Panc1 (cell line): ENCODE measurements around the gene NEGR1. TPM values are rescaled to one million over a fixed set of nuclear protein-coding genes. Genes with fewer than 3 reads are reported as not detected.

ENCODE experiments used
- ATAC-seq: fragments of 200-7000 bp; cut with Tn5 transposase; 2 replicates; pipeline ENCODE4 v1.9.1; 2020; ENCODE audit warnings: mild to moderate bottlenecking, moderate library complexity
- BruUV-seq: library from RNA; stranded (reverse); fragments of 400-500 nt; replicated peaks from 2 replicates; lab custom pipeline; 2021; lab: Mats Ljungman, UMichigan
- CTCF ChIA-PET: fragments of 300-600 bp; sonication (Branson Sonifier 250); formaldehyde crosslinking; loops from one replicate; lab custom pipeline; 2022; ENCODE audit warnings: antibody characterized with exemption; lab: Charles Lee
- POLR2A ChIA-PET: fragments of 300-600 bp; sonication (Branson Sonifier 250); formaldehyde crosslinking; loops from one replicate; lab custom pipeline; 2022; ENCODE audit warnings: antibody characterized with exemption; lab: Charles Lee
- DNase-seq: peaks from one replicate; pipeline ENCODE4 v3.0.0-alpha.2; 2010; ENCODE audit warnings: low read depth, low spot score
- H3K27ac ChIP-seq: 2 replicates; pipeline ENCODE4 v1.5.1; 2011; ENCODE audit warnings: mild to moderate bottlenecking, low read length, inconsistent platforms
- H3K27me3 ChIP-seq: fragments of 200-500 bp; sonication (Bioruptor generic); 2 replicates; pipeline ENCODE4 v1.6.0; 2014; ENCODE audit warnings: low read length, inconsistent platforms; ENCODE audit not compliant: control insufficient read depth, insufficient read depth
- H3K36me3 ChIP-seq: fragments of 200-500 bp; sonication (Bioruptor generic); 2 replicates; pipeline ENCODE4 v1.5.1; 2014; ENCODE audit warnings: inconsistent platforms, mild to moderate bottlenecking, low read length, moderate library complexity; ENCODE audit not compliant: control insufficient read depth, insufficient read depth
- H3K4me1 ChIP-seq: 2 replicates; pipeline ENCODE4 v1.5.1; 2011; ENCODE audit warnings: inconsistent platforms, mild to moderate bottlenecking, low read length, moderate library complexity; ENCODE audit not compliant: control insufficient read depth, insufficient read depth
- H3K4me3 ChIP-seq, 2 experiments: 2 replicates each; pipeline ENCODE4 v1.5.1; 2011 to 2012; ENCODE audit warnings: low read depth in 2 of 2, low read length in 2 of 2, mild to moderate bottlenecking in 2 of 2, inconsistent platforms in 1 of 2, moderate library complexity in 1 of 2
- H3K9me3 ChIP-seq: fragments of 200-500 bp; sonication (Bioruptor generic); 2 replicates; pipeline ENCODE4 v1.5.1; 2014; ENCODE audit warnings: low read depth, mild to moderate bottlenecking, inconsistent platforms, low read length, moderate library complexity; ENCODE audit not compliant: control insufficient read depth, insufficient read depth
- CTCF ChIP-seq: fragments of 450-650 bp; IDR thresholded peaks from 2 replicates; pipeline ENCODE4 v1.5.1; 2017; ENCODE audit warnings: mild to moderate bottlenecking
- POLR2AphosphoS5 ChIP-seq: IDR thresholded peaks from 2 replicates; pipeline ENCODE4 v1.6.1; 2012; ENCODE audit warnings: mild to moderate bottlenecking, low read depth, low read length, moderate library complexity
- REST ChIP-seq, 2 experiments: IDR thresholded peaks; 2 replicates each; pipeline ENCODE4 v1.6.1; 2011 to 2012; ENCODE audit warnings: low read depth in 2 of 2, control low read depth in 1 of 2, low read length in 1 of 2, mild to moderate bottlenecking in 1 of 2, moderate library complexity in 1 of 2; ENCODE audit not compliant: insufficient read depth in 1 of 2
- SIN3A ChIP-seq: IDR thresholded peaks from 2 replicates; pipeline ENCODE4 v1.6.1; 2012; ENCODE audit warnings: low read depth, mild to moderate bottlenecking, low read length, moderate library complexity, borderline replicate concordance; ENCODE audit not compliant: insufficient read depth
- TCF7L2 ChIP-seq: IDR thresholded peaks from 2 replicates; pipeline ENCODE4 v1.6.1; 2011; ENCODE audit warnings: mild to moderate bottlenecking, low read depth, low read length, inconsistent platforms
- in situ Hi-C: cut with HindIII; loops from 2 replicates; pipeline ENCODE4 v1.10.0; 2016; ENCODE audit warnings: low sequenced_read_pairs, low pct_unique_long_range_greater_than_20kb
- intact Hi-C: fragments of 100-400 bp; cut with micrococcal nuclease; formaldehyde crosslinking; loops from one replicate; pipeline ENCODE4 v1.10.0; 2022; ENCODE audit not compliant: unreplicated experiment
- total RNA-seq: library from RNA; stranded (reverse); gene quantifications from one replicate; pipeline ENCODE4 v1.2.1, GENCODE V29; 2021; ENCODE audit not compliant: unreplicated experiment

Gene NEGR1
- total RNA-seq, 1 experiment from 2014 or later: 2.7 TPM

GRCh38 chr1:71657891-71658679 lies 624.3 kb downstream of the NEGR1 start:
- H3K9me3 ChIP-seq: peaks cover 2% of the 10 kb centered on the region; the same call in 1 of the 2 replicates
- ATAC-seq (no peak), DNase-seq (no peak)
- TF ChIP-seq REST (IDR thresholded peaks at IDR 0.05; ENCODE audit: insufficient read depth in 1 of 2, low read depth in 2 of 2, low read length in 1 of 2): no peak
- no peak for TF ChIP-seq SIN3A
- TF ChIP-seq POLR2AphosphoS5: no peak
- no peak for TF ChIP-seq TCF7L2
- no peak for TF ChIP-seq CTCF
- no peaks in the 10 kb centered on the region for H3K27me3 ChIP-seq
- in situ Hi-C loops (no loop called here), intact Hi-C loops (no loop called here)
- ChIA-PET CTCF (no interaction called here), POLR2A (no interaction called here)
- no peak overlapping the region for H3K27ac ChIP-seq
- H3K36me3 ChIP-seq: no peaks in the 10 kb centered on the region
- no peak overlapping the region for H3K4me3 ChIP-seq
- H3K4me1 ChIP-seq: no peaks in the 10 kb centered on the region
- BruUV-seq: no TSS peak

- in situ Hi-C loops: no loop called here
- no peaks in the 10 kb centered on the region for H3K36me3 ChIP-seq
- no peaks in the 10 kb centered on the region for H3K27me3 ChIP-seq
- no peak for TF ChIP-seq POLR2AphosphoS5
- TF ChIP-seq TCF7L2: no peak
- TF ChIP-seq SIN3A: no peak
- no peak for TF ChIP-seq CTCF
- TF ChIP-seq REST (IDR thresholded peaks at IDR 0.05; ENCODE audit: insufficient read depth in 1 of 2, low read depth in 2 of 2, low read length in 1 of 2): no peak
- DNase-seq: no peak
- ChIA-PET POLR2A (no interaction called here), CTCF (no interaction called here)
- intact Hi-C loops: no loop called here
- H3K4me1 ChIP-seq: no peaks in the 10 kb centered on the region
- H3K27ac ChIP-seq: no peak overlapping the region
- no peak for ATAC-seq
- H3K4me3 ChIP-seq: no peak overlapping the region
- peaks cover 2% of the 10 kb centered on the region; the same call in 1 of the 2 replicates for H3K9me3 ChIP-seq
- no TSS peak for BruUV-seq
These were observed 625.4 kb downstream of the NEGR1 start for GRCh38 chr1:71656902-71657301.
